NCI-H69 (cell line): Measurements from ENCODE around the gene GJB5.
"Not testable (repeated sequence)": the region's sequence is repeated elsewhere in the genome, so short reads cannot be mapped to it uniquely, and the experiment has no call there.

ENCODE experiments used
- DNase-seq: peaks from one replicate; lab custom pipeline; 2025; lab: John Stamatoyannopoulos, UW

GJB5 gene

DNA sequence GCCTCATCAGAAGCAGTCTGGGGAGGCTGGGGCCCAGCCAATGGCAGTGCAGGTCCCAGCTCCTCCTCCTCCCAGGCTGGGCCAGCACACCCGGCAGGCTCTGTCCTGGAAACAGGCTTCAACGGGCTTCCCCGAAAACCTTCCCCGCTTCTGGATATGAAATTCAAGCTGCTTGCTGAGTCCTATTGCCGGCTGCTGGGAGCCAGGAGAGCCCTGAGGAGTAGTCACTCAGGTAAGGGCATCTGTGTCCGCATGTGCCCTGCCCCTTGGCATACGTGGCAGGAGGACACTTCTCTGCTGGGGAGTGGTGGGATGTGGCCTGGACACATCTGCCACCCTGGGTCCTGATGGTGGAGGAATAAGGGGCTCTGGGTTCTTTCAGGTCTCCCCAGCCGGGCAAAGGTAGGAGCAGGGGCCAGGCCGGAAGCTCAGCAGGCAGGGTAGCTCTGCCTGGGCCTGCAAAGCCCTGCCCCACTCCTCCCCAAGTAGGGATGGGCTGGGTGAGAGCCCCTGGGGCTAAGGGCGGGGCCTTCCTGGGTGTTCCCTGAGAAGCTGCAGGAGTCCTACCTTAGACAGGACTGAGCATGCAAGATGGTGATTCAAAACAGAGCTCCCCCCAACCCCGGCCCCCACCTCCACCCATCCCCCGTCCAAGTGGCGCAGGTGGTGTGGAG lies at the start of gene GJB5:
TSS of gene GJB5 (plus strand) at position 84 of the 674 bp plus-strand sequence. CDS start 2,284 bp downstream, outside the sequence.
- peak; percentile 50 for DNase-seq

GRCh38 chr1:34705077-34705476 lies 49.8 kb upstream of the GJB5 start:
- DNase-seq, result no peak

- no peak for DNase-seq
Observed at GRCh38 chr1:34708106-34708505, 46.7 kb upstream of the GJB5 start.

- DNase-seq, result no peak
Observed at GRCh38 chr1:34709547-34709946, 45.3 kb upstream of the GJB5 start.

DNA sequence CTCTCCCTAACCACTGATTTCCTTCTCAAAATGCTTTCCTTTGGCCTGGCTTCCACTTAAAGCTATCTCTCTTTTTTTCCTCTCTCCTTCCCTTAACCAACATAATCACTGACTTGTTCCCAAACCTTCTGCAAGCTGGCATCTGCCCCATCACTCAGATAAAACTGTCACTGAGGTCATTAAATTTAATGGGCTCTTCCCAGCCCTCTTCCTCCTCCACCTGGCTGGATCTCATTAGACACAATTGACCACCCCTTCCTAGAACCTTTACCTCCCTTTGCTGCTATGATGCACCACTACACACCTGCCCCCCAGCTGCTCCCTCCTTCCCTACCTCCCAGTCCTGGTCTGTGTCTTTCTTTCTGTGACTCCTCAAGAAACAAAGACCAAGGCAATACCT lies 44.0 kb upstream of the GJB5 start:
- peak; percentile 21 for DNase-seq

DNA sequence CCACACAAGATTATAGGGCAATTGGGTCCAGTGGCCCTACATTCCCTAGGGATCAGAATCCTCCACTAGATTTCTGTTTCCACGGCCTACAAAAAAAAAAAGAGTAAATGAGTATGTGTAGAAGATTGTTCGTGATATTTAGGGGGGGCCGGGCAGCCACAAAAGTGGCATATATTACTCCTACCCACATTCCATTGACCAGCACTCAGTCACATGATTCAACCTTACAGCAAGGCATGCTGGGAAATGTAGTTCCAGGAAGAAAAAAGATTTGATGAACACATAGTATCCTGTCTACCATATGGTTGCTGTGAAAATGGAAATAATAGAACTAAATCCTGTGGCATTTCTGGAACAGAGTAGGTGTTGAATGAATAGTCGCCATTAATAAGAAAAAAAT lies 43.4 kb upstream of the GJB5 start:
- no peak for DNase-seq

DNA sequence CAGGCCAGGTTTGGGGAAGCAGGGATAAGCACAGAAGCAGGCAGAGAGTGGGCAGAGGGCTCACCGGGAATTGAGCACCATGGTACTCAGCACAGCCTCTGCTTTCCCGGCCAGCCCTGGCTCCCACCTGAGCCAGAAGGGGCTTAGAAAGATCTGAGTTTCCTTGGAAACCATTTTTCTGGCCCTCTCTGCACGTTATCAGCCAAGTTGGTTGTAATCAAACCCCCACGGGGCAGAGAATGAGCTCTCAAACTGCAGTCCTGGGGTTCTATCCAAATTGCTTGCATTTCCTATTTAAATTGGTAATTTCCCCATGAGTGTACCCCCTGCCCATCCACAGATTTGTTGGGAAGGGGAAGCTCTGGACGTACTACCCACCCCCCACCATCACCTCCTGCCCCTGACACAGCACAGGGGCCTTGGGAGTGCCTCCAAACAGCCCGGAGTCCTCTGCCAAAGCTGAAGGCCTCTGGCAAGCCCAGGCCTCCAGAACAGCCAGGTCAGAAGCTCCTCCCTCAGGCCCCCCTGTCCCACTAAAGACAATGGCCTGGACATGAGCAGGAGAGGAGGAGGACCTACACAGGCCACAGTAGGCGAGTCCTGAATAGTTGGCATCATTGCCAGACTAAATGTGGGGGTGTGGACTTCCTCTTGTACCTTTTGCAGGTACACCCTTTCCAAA lies 42.7 kb upstream of the GJB5 start:
- DNase-seq, result no peak

DNA sequence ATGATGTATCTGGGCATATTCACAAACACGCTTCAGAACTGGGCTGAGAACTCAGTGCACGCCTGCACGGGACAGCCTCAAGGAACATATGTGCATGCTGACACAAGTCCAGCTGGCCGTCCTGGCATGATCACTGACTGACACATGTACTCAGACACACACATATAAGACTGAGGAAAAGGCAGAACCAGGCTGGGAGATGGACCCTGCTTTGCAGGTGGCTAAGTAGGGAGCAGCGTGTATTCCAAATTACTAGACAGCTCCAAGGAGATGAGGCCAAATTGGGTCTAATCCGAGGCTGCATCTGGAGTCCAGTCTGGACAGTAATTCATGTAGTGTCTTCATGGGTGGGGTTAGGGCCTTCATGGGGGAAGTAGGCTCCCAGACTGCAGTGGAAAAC lies 41.4 kb upstream of the GJB5 start:
- DNase-seq, result no peak

- DNase-seq, result no peak
Observed at GRCh38 chr1:34714386-34714785, 40.5 kb upstream of the GJB5 start.

- no peak for DNase-seq
Observed at GRCh38 chr1:34715139-34715538, 39.7 kb upstream of the GJB5 start.

DNA sequence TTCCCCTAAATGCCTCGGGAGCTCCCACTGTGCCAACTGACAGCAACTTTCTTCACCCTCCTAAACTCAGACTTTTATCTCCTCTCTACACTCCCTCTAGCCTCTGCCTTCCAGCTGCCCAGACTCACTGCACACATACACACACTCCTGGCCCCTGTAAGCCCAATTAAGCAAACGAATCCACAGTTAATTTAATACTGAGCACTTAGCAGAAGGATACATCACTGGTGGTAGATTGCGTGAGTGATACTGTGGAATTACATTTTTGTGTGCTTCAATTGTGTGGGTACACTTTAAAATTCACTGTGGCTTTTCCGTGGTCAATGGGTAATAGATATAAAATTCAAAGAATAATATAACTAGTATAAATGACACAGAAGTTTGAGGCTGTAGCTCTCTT lies 33.6 kb upstream of the GJB5 start:
- DNase-seq, result no peak

DNA sequence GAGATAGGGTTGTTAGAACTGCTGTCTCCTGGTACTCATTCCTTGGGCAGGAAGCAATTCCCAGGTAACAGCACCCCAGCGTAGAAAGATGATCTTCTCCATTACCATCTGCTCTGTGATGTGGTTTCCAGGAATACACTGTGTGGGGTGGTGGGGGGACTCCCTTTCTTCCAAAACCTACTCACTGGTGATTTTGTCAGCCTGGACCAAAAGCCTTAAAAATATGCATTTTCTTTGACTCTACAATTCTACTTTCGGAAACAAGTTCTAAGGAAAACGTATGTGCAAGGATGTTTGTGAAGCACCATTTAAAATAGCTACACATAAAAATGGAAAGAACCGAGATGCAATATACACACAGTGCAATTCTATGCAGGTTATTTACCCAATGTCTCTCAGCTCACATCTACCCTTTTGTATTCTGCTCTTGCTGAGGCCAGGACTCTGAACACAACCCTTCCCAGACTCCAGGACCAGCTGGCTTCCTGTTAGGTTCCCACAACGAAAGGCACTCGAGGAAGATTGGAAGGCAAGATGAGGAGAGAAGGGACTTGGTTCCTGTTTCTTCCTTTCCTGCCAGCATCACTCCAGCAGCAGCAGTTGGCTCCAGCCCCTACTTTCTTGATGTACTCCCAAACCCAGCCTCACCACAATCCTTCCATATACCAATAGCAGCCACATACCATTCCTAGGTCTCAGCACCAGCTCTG lies 33.0 kb upstream of the GJB5 start:
- DNase-seq, result no peak

GRCh38 chr1:34726861-34727260 lies 28.0 kb upstream of the GJB5 start:
- peak; percentile 5 for DNase-seq

GRCh38 chr1:34730485-34730884 lies 24.4 kb upstream of the GJB5 start:
- DNase-seq, result no peak

DNA sequence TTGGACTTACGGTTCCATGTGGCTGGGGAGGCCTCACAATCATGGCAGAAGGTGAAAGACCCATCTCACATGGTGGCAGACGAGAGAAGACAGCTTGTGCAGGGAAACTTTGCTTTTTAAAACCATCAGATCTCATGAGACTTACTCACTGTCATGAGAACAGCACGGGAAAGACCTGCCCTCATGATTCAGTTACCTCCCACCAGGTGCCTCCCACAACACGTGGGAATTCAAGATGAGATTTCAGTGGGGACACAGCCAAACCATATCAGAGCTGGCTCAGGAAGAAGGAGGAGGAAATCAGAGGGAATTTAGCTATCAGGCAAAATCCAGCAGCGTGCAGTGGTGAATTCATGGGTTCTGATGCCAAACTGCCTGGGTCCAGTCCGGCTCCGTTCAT lies 22.0 kb upstream of the GJB5 start:
- not testable (repeated sequence) for DNase-seq

DNA sequence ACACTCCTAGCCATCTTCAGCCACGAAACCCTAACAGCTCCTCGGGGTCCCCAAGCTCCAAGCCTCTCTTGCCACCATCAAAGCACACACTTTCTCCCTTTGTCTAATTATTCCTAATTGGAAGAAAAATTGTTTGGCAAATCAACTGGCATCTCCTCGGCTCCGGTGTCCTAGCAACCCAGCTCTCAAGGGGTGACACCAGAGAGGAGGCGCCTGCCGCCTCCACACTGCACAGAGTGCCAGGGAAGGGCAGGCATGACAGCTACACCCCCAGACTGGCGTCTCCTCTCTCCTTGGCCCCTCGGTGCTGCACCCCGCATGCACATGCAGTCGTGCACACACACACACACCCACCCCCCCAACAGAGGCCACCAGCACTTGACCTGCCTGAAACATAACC lies 18.2 kb upstream of the GJB5 start:
- peak; percentile 1 for DNase-seq

DNA sequence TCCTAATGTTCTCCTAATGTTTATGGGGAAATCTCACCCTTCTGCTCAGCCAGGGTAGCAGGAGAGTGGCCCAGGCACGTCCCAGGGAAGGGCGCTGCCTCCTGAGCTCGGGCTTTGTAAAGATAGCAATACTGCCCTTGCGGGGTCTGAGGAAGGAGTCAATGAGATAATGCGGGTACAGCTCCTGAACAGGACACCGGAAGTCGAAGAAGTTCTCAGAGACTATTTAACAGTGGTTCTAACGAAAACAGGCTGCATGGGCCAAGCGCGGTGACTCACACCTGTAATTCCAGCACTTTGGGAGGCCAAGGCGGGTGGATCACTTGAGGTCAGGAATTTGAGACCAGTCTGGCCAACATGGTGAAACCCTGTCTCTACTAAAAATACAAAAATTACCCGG lies 17.6 kb upstream of the GJB5 start:
- not testable (repeated sequence) for DNase-seq

GRCh38 chr1:34739613-34740012 lies 15.2 kb upstream of the GJB5 start:
- DNase-seq, result peak; percentile 28

DNA sequence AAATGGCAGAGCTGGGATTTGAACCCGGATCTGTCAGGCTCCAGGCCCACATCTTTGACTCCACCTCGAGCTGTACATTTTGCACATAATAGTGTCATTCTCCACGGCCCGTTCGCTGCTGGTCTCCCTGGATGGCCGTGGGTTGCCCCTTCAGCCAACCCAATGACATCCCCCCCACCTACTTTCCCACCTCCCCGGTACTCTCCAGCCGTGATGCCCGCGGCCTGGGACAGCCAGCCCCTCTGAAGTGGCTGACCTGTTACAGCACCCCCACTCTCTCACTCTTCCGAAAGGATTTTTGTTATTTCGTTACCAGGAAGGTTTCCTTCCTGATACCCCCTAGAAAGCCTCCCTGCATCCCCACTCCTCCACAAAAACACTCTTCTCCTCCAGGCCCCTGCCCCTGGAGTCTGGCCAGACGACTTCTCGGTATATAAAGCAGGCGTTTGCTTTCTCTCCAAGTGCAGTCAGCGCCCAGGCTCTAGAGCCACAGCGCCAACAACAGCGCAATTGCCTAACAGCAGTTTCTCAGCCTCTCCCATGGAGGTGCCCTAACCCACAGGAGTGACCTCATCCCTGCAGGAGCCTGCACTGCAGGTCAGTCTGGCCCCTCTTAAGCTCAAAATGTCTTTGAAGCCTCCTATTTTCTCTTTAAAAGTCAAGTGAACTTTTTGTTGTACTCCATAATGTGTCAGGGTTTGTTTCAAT lies 14.5 kb upstream of the GJB5 start:
- peak; percentile 7 for DNase-seq

DNA sequence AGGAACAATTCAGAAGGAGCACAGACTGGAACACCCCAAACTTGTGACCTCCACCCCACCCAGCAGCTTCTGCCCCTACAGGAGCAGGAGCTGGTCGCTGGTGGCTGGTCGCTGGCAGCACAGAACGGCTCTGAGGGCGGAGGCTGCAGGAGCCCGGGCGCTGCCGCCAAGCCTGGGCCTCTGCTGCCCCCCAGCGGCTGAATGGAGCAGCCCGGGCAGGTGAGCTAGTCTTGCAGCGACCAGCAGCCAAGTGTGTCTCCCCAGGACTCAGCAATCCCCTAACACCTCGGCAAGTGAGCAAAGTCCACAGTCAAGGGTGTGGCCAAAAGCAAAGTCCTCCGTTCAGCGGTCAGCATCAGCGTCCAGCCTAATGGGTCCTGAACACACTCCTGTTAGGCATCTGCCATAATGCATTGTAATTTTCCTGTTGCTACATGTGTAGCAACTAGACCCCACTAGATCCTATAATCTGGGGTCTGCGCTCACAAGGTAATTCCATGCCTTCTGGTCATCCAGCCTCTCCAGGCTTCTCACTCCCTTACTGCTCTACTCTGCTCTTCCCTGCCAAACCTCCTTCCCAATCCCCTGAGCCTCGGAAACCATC lies 12.1 kb upstream of the GJB5 start:
- DNase-seq, result peak; percentile 59

DNA sequence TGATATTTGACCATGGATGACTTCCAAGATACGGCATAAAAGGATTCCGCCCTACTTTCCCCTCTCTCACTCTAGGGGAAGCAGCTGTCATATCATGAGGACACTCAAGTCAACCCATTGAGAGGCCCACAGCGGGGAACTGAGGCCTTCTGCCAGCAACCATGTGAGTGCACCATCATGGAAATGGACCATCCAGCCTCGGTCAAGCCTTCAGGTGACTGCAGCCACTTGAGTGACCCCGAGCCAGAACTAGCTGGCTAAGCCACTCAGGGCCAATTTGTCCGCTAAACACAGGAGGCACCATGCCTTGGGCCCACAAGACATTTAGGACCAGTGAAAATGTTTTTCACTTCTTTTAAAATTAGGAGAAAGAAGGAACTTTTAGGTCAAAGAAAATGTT lies 11.1 kb upstream of the GJB5 start:
- no peak for DNase-seq

- no peak for DNase-seq
Observed at GRCh38 chr1:34744851-34745250, 10.0 kb upstream of the GJB5 start.
